Measurements from ENCODE around the gene NEK1.

DNA sequence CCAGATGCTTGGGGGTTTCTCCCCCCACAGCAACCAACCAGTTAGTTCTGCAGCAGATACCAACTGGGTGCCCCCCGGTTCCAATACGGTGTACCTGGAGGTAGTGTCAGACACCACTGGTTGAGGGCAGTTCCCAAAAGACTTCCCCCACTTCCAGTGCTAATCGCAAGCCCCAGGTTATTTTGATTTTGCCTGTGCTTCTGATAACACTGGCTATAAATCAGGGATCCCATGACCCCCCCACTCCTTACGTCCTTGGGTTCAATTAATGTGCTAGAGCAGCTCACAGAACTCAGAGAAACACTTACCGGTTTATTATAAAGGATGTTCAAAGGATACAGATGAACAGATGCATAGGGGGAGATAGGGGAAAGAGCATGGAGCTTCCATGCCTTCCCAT, 13.5 kb upstream of the NEK1 start:
- TF ChIP-seq, protein P1, sequence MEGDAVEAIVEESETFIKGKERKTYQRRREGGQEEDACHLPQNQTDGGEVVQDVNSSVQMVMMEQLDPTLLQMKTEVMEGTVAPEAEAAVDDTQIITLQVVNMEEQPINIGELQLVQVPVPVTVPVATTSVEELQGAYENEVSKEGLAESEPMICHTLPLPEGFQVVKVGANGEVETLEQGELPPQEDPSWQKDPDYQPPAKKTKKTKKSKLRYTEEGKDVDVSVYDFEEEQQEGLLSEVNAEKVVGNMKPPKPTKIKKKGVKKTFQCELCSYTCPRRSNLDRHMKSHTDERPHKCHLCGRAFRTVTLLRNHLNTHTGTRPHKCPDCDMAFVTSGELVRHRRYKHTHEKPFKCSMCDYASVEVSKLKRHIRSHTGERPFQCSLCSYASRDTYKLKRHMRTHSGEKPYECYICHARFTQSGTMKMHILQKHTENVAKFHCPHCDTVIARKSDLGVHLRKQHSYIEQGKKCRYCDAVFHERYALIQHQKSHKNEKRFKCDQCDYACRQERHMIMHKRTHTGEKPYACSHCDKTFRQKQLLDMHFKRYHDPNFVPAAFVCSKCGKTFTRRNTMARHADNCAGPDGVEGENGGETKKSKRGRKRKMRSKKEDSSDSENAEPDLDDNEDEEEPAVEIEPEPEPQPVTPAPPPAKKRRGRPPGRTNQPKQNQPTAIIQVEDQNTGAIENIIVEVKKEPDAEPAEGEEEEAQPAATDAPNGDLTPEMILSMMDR (IDR thresholded peaks at IDR 0.05): no peak
- TF ChIP-seq POLR2AphosphoS5 (IDR thresholded peaks at IDR 0.05; ENCODE audit: insufficient read depth in 1 of 2, low read depth in 1 of 2) (no peak), POLR2A (IDR thresholded peaks at IDR 0.05) (no peak)
